CD4-positive, alpha-beta T cell treated with Interleukin-6 for 4 hours (primary cell): ENCODE data around the gene FBXL19.

ENCODE experiments used
- DNase-seq: peaks from one replicate; pipeline ENCODE4 v3.0.0-alpha.2; 2020; ENCODE audit warnings: mixed read lengths

Gene FBXL19

DNA sequence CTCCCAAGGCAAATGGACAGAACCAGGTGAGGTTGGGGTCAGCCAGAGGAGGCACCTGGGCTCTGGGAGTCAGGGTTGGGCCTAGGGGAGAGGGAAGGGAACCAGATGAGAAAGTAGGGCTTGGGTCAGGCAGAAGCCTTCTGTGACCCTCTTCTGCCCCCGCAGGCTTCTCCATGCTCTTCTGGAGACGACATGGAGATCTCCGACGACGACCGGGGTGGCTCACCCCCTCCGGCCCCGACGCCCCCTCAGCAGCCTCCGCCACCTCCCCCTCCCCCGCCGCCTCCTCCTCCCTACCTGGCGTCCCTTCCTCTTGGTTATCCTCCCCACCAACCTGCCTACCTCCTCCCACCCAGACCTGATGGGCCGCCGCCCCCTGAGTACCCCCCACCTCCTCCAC, 42.1 kb downstream of the FBXL19 start:
- DNase-seq = no peak

DNA sequence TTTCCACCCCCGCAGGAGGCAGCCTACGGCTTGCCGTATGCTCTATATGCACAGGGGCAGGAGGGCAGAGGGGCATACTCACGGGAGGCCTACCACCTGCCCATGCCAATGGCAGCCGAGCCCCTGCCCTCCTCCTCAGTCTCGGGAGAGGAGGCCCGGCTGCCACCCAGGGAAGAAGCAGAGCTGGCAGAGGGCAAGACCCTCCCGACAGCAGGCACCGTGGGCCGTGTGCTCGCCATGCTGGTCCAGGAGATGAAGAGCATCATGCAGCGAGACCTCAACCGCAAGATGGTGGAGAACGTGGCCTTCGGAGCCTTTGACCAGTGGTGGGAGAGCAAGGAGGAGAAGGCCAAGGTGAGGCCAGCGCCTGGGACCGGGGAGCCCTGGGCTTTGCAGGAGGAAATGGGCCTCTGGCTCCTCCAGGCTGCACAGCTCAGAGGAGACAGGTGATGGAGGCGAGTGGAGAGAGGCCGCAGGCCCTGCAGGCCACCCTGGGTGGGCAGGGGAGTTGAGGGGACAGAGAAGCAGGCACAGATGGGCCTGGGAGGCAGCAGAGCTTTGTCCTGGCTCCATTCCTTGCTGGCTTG, 42.8 kb downstream of the FBXL19 start:
- DNase-seq = no peak

DNA sequence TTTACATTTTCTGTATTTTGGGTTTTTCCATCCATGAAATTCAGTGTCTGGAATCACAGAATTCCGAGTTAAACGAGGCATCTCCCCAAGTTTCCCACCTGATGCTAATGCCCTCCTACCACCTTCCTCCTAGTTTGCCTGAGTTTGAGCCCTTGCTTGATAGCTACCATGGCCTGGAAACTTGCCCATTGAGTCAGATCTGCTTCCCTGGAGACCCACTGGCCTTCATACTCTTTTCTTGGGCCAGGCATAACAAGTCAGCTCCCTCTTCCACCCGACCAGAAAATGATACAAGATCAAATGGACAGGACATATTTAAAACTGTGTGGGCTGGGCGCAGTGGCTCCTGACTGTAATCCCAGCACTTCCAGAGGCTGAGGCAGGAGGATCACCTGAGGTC, 44.4 kb downstream of the FBXL19 start:
- no peak for DNase-seq

DNA sequence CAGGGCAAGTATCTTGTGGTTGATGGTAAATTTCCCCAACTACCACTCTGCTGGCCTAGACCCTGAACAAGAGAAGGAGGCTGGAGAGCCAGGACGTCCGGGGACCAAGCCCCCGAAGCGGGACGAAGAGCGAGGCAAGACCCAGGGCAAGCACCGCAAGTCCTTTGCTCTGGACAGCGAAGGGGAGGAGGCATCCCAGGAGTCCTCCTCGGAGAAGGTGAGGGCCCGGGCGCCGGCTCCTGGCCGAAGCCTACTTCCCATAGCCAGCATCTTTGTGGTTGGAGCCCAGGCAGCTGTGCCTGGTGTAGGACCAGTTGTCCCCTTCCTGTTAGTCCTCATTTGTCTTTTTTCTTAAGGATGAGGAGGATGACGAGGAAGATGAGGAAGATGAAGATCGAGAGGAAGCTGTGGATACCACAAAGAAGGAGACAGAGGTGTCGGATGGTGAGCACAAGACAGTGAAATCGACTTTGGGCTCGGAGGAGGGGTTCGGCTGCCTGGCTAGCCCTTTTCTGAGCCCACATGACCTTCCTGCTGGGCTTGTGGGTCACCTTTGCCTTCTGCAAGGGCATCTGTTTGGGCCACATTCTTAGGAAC, 46.0 kb downstream of the FBXL19 start:
- DNase-seq = no peak

DNA sequence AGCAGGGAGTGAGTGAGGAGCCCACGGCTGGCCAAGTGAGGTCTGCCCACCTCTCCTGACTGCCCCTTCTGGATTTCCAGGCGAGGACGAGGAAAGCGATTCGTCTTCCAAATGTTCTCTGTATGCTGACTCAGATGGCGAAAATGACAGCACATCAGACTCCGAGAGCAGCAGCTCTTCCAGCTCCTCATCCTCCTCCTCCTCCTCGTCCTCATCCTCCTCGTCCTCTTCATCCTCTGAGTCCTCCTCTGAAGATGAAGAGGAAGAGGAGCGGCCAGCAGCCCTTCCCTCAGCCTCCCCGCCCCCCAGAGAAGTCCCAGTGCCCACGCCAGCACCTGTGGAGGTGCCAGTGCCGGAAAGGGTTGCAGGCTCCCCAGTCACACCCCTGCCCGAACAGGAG, 47.9 kb downstream of the FBXL19 start:
- DNase-seq = no peak

DNA sequence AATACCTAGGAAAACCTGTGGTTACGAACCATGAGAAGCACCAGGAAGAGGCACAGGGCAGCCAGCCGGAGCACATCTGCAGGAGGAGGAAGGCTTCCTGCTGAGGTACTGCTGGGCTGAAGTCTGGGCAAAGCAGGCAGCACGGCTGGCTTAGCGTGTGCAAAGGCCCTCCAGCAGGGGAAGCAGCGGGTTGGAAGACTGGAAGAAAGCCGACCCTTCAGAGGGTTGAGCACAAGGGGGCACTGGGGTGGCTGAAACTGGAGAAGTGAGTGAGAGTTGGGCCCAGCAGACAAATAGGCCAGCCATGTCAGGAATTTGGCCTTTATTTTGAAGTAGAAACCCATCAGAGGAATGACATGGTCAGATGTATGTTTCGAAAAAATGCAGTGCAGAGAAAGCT, 49.5 kb downstream of the FBXL19 start:
- no peak for DNase-seq

DNA sequence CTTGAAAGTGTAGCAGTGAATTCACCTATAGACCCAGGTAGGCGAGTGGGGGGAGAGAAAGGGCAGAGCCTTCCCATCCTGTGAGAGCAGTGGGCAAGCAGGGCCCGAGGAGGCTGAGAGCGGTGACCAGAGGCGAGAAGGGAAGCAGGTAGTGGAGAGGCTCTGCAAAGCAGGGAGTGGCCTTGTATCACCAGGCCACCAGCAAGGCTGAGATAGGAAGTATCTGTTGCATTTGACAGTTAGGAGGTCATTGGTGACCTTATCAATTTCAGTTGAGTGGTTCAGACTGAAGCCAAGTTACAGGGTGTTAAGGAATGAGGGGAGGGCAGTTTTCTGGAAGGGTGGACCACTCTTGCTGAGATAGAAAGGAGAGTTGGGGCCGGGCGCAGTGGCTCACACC, 51.0 kb downstream of the FBXL19 start:
- DNase-seq = no peak

DNA sequence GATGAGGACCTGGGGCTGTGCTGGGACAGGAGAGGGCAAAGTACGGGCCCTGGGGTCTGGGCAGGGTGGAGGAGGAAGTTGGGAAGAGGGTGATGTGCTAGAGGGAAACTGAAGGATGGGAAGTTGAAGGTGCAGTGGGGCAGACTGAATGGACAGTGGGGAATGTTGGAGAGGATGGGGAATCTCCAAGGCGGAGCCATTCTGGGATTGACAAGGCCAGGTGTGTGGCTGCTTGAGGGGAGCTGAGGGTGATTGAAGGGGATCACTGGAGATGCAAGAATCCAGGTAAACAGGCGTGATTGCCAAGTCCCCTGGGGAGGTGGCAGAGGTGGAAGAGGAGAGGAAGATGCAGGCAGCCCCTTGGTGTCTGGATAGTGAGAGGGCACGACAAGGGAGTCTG, 53.1 kb downstream of the FBXL19 start:
- no peak for DNase-seq

DNA sequence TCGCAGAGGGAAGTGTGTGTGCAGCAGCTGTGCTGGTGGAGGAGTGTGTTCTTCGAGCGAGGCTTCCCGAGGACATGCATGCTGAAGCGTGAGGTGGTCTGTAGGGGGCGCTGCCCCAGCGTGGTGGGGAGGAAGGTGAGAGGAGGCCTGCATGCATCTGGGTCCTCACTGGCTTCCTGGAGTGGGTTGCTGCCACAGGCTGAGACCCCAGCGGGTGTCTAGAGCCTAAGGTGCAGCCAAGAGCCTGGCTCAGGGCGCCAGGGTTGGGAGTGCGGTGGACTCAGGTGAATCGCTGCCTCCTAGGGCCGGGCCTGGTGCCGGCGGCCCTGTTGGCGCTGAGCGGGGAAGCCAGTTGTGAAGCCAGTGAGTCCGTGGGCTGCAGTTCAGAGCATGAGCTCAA, 54.1 kb downstream of the FBXL19 start:
- DNase-seq = peak; percentile 13

DNA sequence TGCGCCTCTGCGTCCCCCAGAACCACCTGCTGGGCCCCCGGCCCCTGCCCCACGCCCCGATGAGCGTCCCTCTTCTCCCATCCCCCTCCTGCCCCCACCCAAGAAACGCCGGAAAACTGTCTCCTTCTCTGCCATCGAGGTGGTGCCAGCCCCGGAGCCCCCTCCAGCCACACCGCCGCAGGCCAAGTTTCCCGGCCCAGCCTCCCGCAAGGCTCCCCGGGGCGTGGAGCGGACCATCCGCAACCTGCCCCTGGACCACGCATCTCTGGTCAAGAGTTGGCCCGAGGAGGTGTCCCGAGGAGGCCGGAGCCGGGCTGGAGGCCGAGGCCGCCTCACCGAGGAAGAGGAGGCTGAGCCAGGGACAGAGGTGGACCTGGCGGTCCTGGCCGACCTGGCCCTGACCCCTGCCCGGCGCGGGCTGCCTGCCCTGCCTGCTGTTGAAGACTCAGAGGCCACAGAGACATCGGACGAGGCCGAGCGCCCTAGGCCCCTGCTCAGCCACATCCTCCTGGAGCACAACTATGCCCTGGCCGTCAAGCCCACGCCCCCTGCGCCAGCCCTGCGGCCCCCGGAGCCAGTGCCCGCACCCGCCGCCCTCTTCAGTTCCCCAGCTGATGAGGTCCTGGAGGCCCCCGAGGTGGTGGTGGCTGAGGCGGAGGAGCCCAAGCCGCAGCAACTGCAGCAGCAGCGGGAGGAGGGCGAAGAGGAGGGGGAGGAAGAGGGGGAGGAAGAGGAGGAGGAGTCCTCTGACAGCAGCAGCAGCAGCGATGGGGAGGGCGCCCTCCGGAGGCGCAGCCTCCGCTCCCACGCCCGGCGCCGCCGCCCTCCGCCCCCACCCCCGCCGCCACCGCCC, 56.0 kb downstream of the FBXL19 start:
- no peak for DNase-seq

DNA sequence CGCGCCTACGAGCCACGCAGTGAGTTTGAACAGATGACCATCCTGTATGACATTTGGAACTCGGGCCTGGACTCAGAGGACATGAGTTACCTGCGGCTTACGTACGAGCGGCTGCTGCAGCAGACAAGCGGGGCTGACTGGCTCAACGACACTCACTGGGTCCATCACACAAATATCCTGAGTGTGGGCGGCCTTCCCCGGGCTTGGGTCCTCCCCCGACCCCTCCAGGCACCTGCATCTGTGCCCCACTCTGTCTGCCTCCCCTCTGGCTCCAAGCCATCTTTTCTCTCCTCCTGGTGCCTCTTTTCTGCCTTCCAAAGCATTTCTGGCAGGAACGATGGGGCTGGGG, 56.6 kb downstream of the FBXL19 start:
- no peak for DNase-seq

DNA sequence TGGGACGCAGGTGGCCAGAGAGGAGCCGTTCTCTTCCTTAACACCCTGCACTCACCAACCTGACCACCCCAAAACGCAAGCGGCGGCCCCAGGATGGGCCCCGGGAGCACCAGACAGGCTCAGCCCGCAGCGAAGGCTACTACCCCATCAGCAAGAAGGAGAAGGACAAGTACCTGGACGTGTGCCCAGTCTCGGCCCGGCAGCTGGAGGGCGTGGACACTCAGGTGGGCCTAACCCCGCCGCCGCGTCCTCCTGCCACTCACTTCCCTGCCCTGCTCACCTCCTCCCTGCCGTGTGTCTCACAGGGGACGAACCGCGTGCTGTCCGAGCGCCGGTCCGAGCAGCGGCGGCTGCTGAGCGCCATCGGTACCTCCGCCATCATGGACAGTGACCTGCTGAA, 57.1 kb downstream of the FBXL19 start:
- DNase-seq = no peak

DNA sequence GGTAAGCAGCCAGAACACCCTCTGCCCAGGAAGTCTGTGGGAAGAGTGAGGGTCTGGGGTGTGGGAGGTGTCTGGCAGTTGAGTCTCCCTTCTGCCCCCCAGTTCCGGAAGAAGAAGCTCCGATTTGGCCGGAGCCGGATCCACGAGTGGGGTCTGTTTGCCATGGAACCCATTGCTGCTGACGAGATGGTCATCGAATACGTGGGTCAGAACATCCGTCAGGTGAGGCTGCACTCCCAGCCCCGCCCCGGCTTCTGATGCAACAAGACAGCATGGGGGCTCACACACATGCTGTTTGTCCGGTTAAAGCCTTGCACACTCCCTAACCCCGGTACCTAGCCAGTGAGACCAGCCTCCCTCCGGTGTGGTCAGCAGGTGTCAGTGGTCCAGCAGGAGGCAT, 57.6 kb downstream of the FBXL19 start:
- no peak for DNase-seq

DNA sequence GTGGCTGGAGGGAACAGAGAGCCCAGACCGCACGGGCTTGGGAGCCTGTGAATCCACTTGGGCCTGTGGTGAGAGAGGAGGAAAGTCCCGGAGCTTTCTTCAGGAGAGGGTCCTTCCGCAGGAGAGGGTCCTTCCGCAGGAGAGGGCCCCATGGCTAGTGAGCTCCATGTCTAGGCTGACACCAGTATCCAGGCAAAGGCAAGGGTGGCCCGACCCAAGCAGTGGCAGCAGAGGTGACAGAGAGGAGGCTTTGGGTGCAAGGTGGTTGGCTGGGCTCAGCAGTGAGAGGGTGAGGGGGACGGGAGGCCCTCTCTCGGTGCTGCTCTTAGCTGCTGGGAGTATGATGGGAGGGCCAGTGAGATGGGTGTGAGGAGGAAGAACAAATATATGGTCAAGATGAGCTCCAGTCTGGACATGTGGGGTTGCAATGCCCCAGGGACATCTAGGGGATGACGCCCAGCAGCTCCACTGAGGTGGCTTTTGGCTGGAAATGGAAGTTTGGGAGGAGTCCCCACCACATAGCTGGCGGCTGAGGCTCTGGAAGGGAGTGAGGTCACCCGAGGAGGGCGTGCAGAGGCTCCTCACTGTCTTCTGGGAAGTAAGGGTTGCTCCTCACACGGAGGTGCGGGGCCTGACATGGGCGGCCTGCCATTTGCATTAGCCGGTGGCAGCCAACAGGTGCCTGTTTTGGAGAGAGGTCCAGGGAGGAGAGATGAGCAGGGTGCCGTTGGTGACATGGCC, 59.3 kb downstream of the FBXL19 start:
- DNase-seq = no peak

DNA sequence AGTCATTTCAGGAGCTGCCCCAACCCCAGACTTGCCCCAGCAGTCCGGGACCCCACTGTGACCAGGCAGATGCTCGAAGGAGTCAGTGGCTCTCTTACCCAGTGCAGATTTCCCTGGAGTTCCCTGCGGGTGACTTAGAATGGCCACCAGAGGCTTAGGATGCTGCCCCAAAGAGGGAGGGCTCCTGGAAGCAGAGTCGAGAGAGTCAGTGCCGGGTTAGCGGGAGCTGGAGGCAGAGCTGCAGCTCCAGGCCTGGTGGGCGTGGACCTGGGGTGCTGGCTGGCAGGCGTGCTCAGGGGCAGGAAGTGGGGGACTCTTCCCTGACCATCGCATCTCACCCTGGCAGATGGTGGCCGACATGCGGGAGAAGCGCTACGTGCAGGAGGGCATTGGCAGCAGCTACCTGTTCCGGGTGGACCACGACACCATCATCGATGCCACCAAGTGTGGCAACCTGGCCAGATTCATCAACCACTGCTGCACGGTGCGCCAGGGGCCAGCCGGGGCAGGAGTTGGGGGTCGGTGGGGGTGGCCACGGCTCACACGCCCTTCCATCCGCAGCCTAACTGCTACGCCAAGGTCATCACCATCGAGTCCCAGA, 60.0 kb downstream of the FBXL19 start:
- no peak for DNase-seq

DNA sequence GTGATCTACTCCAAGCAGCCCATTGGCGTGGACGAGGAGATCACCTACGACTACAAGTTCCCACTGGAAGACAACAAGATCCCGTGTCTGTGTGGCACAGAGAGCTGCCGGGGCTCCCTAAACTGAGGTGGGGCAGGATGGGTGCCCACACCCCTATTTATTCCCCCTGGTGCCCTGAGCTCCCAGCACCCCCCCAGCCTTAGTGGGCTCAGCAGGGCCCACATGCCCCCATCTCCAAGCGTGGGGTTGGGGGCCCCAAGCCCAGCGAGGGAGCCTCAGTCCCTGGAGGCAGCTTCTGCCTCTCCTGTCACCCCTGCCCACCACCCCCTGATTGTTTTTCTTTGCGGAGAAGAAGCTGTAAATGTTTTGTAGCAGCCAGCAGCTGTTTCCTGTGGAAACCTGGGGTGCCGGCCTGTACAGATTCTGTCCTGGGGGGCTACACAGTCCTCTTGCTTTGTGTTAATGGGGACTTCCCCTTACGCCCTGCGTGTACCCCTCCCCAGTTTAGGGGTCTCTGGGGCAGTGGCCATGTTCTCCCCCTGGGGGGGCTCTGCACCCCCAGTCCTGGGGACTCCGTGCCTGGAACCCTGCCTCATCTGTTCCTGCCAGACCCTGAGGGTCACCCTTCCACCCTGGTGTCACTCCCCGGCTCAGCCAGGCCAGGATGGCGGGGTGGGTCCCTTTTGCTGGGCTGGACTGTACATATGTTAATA, 60.7 kb downstream of the FBXL19 start:
- DNase-seq = no peak

DNA sequence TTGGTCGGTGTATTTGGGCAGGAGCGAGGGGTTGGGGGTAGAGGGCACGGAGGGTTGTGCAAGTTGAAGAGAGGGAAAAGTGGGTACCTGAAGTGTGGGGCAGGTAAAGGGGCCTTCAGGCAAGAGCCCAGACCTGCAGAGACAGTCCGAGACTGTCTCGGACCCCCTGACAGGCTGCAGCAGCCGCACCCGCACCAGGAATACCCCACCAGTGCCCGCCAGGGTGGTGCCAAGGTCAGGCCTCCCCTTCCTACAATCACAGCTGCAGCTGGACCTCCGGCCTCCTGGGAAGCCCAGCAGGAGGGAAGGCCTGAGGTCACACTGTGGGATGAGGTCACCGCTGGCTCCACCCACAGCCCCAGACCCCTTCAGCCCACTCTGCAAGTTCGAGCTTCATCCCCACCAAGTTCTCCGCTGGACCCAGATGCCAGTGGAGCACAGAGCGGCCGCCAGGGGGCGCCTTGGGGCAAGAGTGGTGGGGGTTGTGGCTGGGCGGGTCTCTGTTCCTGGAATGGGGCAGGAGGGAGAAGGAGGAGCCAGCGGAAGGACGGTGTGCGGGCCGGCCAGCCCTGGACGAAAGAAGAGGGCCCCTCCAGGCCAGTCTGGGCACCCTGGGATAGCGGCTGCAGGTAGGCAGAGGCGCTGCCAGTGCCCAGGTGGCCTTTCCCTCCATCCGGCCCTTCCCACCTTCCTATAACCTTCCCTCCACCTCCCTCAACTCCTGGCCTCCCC, 61.5 kb downstream of the FBXL19 start, which contains the start of gene HSD3B7:
HSD3B7 (plus strand) TSS at position 539 of the 732 bp plus-strand sequence. CDS start 452 bp downstream, outside the sequence.
- peak; percentile 86 for DNase-seq

DNA sequence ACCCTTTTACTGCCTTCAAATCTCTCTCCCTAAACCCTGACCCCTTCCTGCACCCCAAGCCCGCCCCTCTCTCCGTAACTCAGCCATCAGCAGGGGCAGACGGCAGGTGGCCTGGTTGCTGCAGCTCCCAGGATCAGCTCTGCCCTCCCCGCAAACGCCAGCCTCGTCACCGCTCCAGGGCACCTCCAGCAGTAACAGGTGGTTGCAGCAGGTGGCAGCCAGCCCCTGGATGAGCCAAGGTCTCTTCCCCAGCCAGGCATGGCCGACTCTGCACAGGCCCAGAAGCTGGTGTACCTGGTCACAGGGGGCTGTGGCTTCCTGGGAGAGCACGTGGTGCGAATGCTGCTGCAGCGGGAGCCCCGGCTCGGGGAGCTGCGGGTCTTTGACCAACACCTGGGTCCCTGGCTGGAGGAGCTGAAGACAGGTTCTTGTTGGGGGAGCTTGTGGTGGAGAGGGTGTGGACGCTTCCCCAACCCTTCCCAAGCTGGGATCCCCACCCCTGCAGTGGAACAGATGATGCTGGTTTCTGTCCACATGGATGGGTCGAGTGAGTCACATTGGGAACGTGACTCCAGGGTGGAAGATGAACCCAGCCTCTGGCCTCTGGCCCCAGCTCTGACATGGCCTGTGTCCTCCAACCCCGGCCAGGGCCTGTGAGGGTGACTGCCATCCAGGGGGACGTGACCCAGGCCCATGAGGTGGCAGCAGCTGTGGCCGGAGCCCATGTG, 62.2 kb downstream of the FBXL19 start:
- DNase-seq = no peak

DNA sequence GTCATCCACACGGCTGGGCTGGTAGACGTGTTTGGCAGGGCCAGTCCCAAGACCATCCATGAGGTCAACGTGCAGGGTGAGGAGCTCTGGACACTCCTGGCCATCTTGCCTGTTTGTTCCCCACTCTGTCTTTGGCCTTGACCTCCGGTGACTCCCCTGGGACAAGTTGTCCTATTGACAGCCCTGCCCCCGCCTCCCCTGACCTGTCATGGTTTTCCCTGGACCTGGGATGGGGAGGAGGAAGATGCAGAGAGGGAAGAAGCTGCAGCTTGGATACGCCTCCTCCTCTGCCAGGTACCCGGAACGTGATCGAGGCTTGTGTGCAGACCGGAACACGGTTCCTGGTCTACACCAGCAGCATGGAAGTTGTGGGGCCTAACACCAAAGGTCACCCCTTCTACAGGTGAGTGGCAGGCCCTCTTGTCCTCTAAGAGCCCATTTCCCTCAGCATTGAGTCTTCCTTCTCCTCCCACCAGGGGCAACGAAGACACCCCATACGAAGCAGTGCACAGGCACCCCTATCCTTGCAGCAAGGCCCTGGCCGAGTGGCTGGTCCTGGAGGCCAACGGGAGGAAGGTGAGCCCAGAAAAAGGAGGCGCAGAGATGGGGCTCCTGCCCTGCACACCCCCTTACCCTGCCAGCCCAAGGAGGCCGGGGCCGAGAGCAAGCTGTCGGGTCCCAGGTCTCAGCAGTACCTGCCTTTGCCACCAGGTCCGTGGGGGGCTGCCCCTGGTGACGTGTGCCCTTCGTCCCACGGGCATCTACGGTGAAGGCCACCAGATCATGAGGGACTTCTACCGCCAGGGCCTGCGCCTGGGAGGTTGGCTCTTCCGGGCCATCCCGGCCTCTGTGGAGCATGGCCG, 63.0 kb downstream of the FBXL19 start:
- no peak for DNase-seq

DNA sequence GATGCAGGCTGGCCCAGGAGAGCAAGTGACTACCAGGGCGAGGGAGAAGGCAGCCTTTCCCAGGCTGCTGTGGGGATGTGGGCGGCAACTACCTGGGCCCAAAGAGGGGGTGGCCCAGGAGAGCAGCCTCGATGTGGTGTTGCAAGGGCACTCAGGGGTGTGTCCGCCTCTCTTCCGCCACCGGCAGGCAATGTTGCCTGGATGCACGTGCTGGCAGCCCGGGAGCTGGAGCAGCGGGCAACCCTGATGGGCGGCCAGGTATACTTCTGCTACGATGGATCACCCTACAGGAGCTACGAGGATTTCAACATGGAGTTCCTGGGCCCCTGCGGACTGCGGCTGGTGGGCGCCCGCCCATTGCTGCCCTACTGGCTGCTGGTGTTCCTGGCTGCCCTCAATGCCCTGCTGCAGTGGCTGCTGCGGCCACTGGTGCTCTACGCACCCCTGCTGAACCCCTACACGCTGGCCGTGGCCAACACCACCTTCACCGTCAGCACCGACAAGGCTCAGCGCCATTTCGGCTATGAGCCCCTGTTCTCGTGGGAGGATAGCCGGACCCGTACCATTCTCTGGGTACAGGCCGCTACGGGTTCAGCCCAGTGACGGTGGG, 64.3 kb downstream of the FBXL19 start:
- DNase-seq = no peak
